Smooth muscle cell (in vitro differentiated cells): ENCODE results near the gene LMTK3. TPM values are rescaled to one million over a fixed set of nuclear protein-coding genes. Genes with fewer than 3 reads are reported as not detected.

Source experiments
- DNase-seq: peaks from one replicate; lab custom pipeline; 2025; ENCODE audit not compliant: unreplicated experiment; lab: John Stamatoyannopoulos, UW
- H2AFZ ChIP-seq: fragments of 200-600 bp; sonication (generic); 2 replicates; pipeline ENCODE4 v1.6.0; 2016; ENCODE audit warnings: antibody characterized with exemption, low read depth, mild to moderate bottlenecking
- H3F3A ChIP-seq: fragments of 200-600 bp; sonication (generic); 2 replicates; pipeline ENCODE4 v1.6.0; 2017; ENCODE audit warnings: antibody characterized with exemption, low read depth
- H3K27ac ChIP-seq: fragments of 200-600 bp; sonication (generic); 2 replicates; pipeline ENCODE4 v1.5.1; 2016; ENCODE audit warnings: low read depth, mild to moderate bottlenecking
- H3K27me3 ChIP-seq: fragments of 200-600 bp; sonication (generic); 2 replicates; pipeline ENCODE4 v1.6.1; 2016; ENCODE audit warnings: low read depth, mild to moderate bottlenecking
- H3K36me3 ChIP-seq: fragments of 200-600 bp; sonication (generic); 2 replicates; pipeline ENCODE4 v1.5.1; 2016; ENCODE audit warnings: low read depth
- H3K4me1 ChIP-seq: fragments of 200-600 bp; sonication (generic); 2 replicates; pipeline ENCODE4 v1.5.1; 2016; ENCODE audit warnings: low read depth
- H3K4me2 ChIP-seq: fragments of 200-600 bp; sonication (generic); 2 replicates; pipeline ENCODE4 v1.6.0; 2016; ENCODE audit warnings: mild to moderate bottlenecking
- H3K4me3 ChIP-seq: fragments of 200-600 bp; sonication (generic); 2 replicates; pipeline ENCODE4 v1.5.1; 2016; ENCODE audit warnings: mild to moderate bottlenecking
- H3K79me2 ChIP-seq: fragments of 200-600 bp; sonication (generic); 2 replicates; pipeline ENCODE4 v1.6.0; 2016; ENCODE audit warnings: low read depth, mild to moderate bottlenecking
- H3K9ac ChIP-seq: fragments of 200-600 bp; sonication (generic); 2 replicates; pipeline ENCODE4 v1.6.0; 2016; ENCODE audit warnings: low read depth
- H3K9me3 ChIP-seq: fragments of 200-600 bp; sonication (generic); replicated peaks from 2 replicates; pipeline ENCODE4 v1.5.1; 2016; ENCODE audit warnings: low read depth
- H4K20me1 ChIP-seq: fragments of 200-600 bp; sonication (generic); 2 replicates; pipeline ENCODE4 v1.6.0; 2016; ENCODE audit warnings: low read depth
- CTCF ChIP-seq: fragments of 200-600 bp; sonication (generic); IDR thresholded peaks from 2 replicates; pipeline ENCODE4 v1.5.1; 2017; ENCODE audit warnings: borderline replicate concordance, mild to moderate bottlenecking, antibody characterized with exemption; ENCODE audit not compliant: insufficient read depth, poor library complexity, severe bottlenecking
- WGBS: methylation state at CpG from one replicate; pipeline ENCODE4 v1.1.7; 2016; ENCODE audit warnings: low lambda C conversion rate; 5-methylcytosine and 5-hydroxymethylcytosine counted together
- polyA plus RNA-seq: library from polyadenylated mRNA; unstranded; fragments of >200 nt; fragmentation: Nextera tagmentation; extraction: Ambion mirVana; gene quantifications from 2 replicates; pipeline ENCODE4 v1.2.1, GENCODE V29; 2016
- total RNA-seq: library from RNA; depleted of rRNA; stranded (reverse); fragments of >200 nt; gene quantifications from 2 replicates; pipeline ENCODE4 v1.2.3, GENCODE V29; 2014

LMTK3 gene
- total and polyA plus RNA-seq, 2 experiments from 2014 or later, result 0.66 to 3.1 TPM

GRCh38 chr19:48500830-48501493 is 10.7 kb downstream of the LMTK3 start:
- H3K4me3 ChIP-seq, result peak overlapping the region; percentile 41
- 48% methylated on average over 31 of the region's 32 CpGs for WGBS

GRCh38 chr19:48499316-48500090 is 12.1 kb downstream of the LMTK3 start:
- Histone ChIP-seq H4K20me1 (no peaks in the 10 kb centered on the region), H3K36me3 (no peaks in the 10 kb centered on the region), H3K4me1 (peaks cover 4% of the 10 kb centered on the region), H3K9ac (no peak overlapping the region), H3K4me3 (no peak overlapping the region), H3K9me3 (no peaks in the 10 kb centered on the region), H2AFZ (no peak overlapping the region), H3F3A (peaks cover 6% of the 10 kb centered on the region), H3K79me2 (no peaks in the 10 kb centered on the region), H3K4me2 (no peak overlapping the region), H3K27me3 (no peaks in the 10 kb centered on the region), H3K27ac (no peak overlapping the region)
- DNase-seq, result no peak
- 100% methylated on average over 2 of the region's 44 CpGs for WGBS
- no peak for TF ChIP-seq CTCF

More at GRCh38 chr19:48500830-48501493, 10.7 kb downstream of the LMTK3 start:
- no peak for TF ChIP-seq CTCF
- Histone ChIP-seq H3F3A (no peaks in the 10 kb centered on the region), H3K79me2 (no peaks in the 10 kb centered on the region), H3K4me2 (peak overlapping the region; percentile 68), H3K9ac (no peak overlapping the region), H2AFZ (no peak overlapping the region), H3K9me3 (no peaks in the 10 kb centered on the region), H3K36me3 (no peaks in the 10 kb centered on the region), H3K27ac (no peak overlapping the region), H3K4me1 (peaks cover 4% of the 10 kb centered on the region), H4K20me1 (no peaks in the 10 kb centered on the region), H3K27me3 (no peaks in the 10 kb centered on the region)
- DNase-seq, result no peak

GRCh38 chr19:48498595-48499311 is 12.9 kb downstream of the LMTK3 start:
- Histone ChIP-seq H3K9me3 (no peaks in the 10 kb centered on the region), H3F3A (peaks cover 6% of the 10 kb centered on the region), H3K79me2 (no peaks in the 10 kb centered on the region), H3K4me2 (no peak overlapping the region), H3K9ac (no peak overlapping the region), H2AFZ (no peak overlapping the region), H3K4me1 (peaks cover 4% of the 10 kb centered on the region), H3K4me3 (no peak overlapping the region), H4K20me1 (no peaks in the 10 kb centered on the region), H3K36me3 (no peaks in the 10 kb centered on the region), H3K27me3 (no peaks in the 10 kb centered on the region), H3K27ac (no peak overlapping the region)
- DNase-seq, result no peak
- WGBS, result 96% methylated on average over 14 of the region's 59 CpGs
- no peak for TF ChIP-seq CTCF
